Nephron (organoid): Measurements from ENCODE around the gene DTNBP1.

Experiments
- H3K27ac Mint-ChIP-seq, 3 experiments: 2 replicates each; pipeline ENCODE4 v1.8.0; 2020; ENCODE audit warnings: mixed read lengths in 3 of 3, mild to moderate bottlenecking in 2 of 3, moderate library complexity in 1 of 3
- H3K27me3 Mint-ChIP-seq: 2 replicates; pipeline ENCODE4 v1.8.0; 2021; ENCODE audit warnings: low read depth, mild to moderate bottlenecking, moderate library complexity, mixed read lengths
- H3K36me3 Mint-ChIP-seq: 2 replicates; pipeline ENCODE4 v1.8.0; 2020; ENCODE audit warnings: low read depth, mixed read lengths
- H3K4me1 Mint-ChIP-seq: 2 replicates; pipeline ENCODE4 v1.8.0; 2020; ENCODE audit warnings: mixed read lengths
- H3K4me3 Mint-ChIP-seq, 3 experiments: 2 replicates each; pipeline ENCODE4 v1.8.0; 2020; ENCODE audit warnings: mild to moderate bottlenecking in 3 of 3, mixed read lengths in 3 of 3, moderate library complexity in 2 of 3
- H3K9me3 Mint-ChIP-seq: 2 replicates; pipeline ENCODE4 v1.8.0; 2020; ENCODE audit warnings: mixed read lengths
- CTCF ChIP-seq, 3 experiments: fragments of 200-600 bp; sonication (generic); IDR thresholded peaks; one replicate each; pipeline ENCODE4 v1.5.0; 2021; ENCODE audit warnings: antibody characterized with exemption in 3 of 3; ENCODE audit not compliant: unreplicated experiment in 3 of 3

The DTNBP1 gene

GRCh38 chr6:15643542-15643941 lies 19.3 kb downstream of the DTNBP1 start:
- Mint-ChIP-seq H3K27ac (no peak overlapping the region), H3K4me1 (no peaks in the 10 kb centered on the region), H3K9me3 (peaks cover 73% of the 10 kb centered on the region), H3K36me3 (peaks cover 95% of the 10 kb centered on the region), H3K27me3 (no peaks in the 10 kb centered on the region), H3K4me3 (no peak overlapping the region)
- TF ChIP-seq CTCF (IDR thresholded peaks at IDR 0.05; ENCODE audit: unreplicated experiment in 3 of 3), result no peak

GRCh38 chr6:15642276-15642675 lies 20.6 kb downstream of the DTNBP1 start:
- H3K9me3 Mint-ChIP-seq, result peaks cover 68% of the 10 kb centered on the region
- peaks cover 91% of the 10 kb centered on the region for H3K36me3 Mint-ChIP-seq
- TF ChIP-seq CTCF (IDR thresholded peaks at IDR 0.05; ENCODE audit: unreplicated experiment in 3 of 3), result no peak
- no peak overlapping the region for H3K4me3 Mint-ChIP-seq
- no peaks in the 10 kb centered on the region for H3K4me1 Mint-ChIP-seq
- H3K27me3 Mint-ChIP-seq, result no peaks in the 10 kb centered on the region
- no peak overlapping the region for H3K27ac Mint-ChIP-seq

- no peaks in the 10 kb centered on the region for H3K27me3 Mint-ChIP-seq
- no peak overlapping the region for H3K27ac Mint-ChIP-seq
- no peak overlapping the region for H3K4me3 Mint-ChIP-seq
- no peak for TF ChIP-seq CTCF (IDR thresholded peaks at IDR 0.05; ENCODE audit: unreplicated experiment in 3 of 3)
- no peaks in the 10 kb centered on the region for H3K4me1 Mint-ChIP-seq
- peaks cover 29% of the 10 kb centered on the region for H3K9me3 Mint-ChIP-seq
- peaks cover 76% of the 10 kb centered on the region for H3K36me3 Mint-ChIP-seq
These were observed 24.5 kb downstream of the DTNBP1 start for GRCh38 chr6:15638373-15638772.

GRCh38 chr6:15631432-15631831 lies 31.4 kb downstream of the DTNBP1 start:
- TF ChIP-seq CTCF (IDR thresholded peaks at IDR 0.05; ENCODE audit: unreplicated experiment in 3 of 3), result no peak
- no peak overlapping the region for H3K4me3 Mint-ChIP-seq
- H3K36me3 Mint-ChIP-seq, result peaks cover 20% of the 10 kb centered on the region
- H3K27ac Mint-ChIP-seq, result no peak overlapping the region
- H3K4me1 Mint-ChIP-seq, result peaks cover 11% of the 10 kb centered on the region
- H3K27me3 Mint-ChIP-seq, result no peaks in the 10 kb centered on the region
- no peaks in the 10 kb centered on the region for H3K9me3 Mint-ChIP-seq

- H3K4me3 Mint-ChIP-seq, result no peak overlapping the region
- H3K36me3 Mint-ChIP-seq, result peaks cover 10% of the 10 kb centered on the region
- H3K9me3 Mint-ChIP-seq, result no peaks in the 10 kb centered on the region
- H3K27me3 Mint-ChIP-seq, result no peaks in the 10 kb centered on the region
- H3K4me1 Mint-ChIP-seq, result peaks cover 11% of the 10 kb centered on the region
- TF ChIP-seq CTCF (IDR thresholded peaks at IDR 0.05; ENCODE audit: unreplicated experiment in 3 of 3), result no peak
- H3K27ac Mint-ChIP-seq, result no peak overlapping the region
These were observed 32.6 kb downstream of the DTNBP1 start for GRCh38 chr6:15630202-15630601.

- H3K4me1 Mint-ChIP-seq, result peaks cover 11% of the 10 kb centered on the region
- peaks cover 5% of the 10 kb centered on the region for H3K36me3 Mint-ChIP-seq
- no peak overlapping the region for H3K27ac Mint-ChIP-seq
- no peak overlapping the region for H3K4me3 Mint-ChIP-seq
- no peaks in the 10 kb centered on the region for H3K27me3 Mint-ChIP-seq
- TF ChIP-seq CTCF (IDR thresholded peaks at IDR 0.05; ENCODE audit: unreplicated experiment in 3 of 3), result no peak
- no peaks in the 10 kb centered on the region for H3K9me3 Mint-ChIP-seq
These were observed 33.3 kb downstream of the DTNBP1 start for GRCh38 chr6:15629487-15629886.
